ENCODE results near the gene ACP4.

- TF ChIP-seq EZH2 (IDR thresholded peaks at IDR 0.05; ENCODE audit: insufficient read depth, poor library complexity, severe bottlenecking) (no peak), EZH2phosphoT487 (IDR thresholded peaks at IDR 0.05; ENCODE audit: insufficient read depth, low read depth) (no peak)
Measured at GRCh38 chr19:50803633-50804419, 13.6 kb downstream of the ACP4 start.
